Adrenal gland (tissue), 5 donors: Measurements from ENCODE around the gene TBL1Y.

Source experiments
- CTCF ChIP-seq, 6 experiments: fragments of 450-650 bp in 4 of 6; fragments of 200-600 bp in 2 of 6; sonication (generic) in 1 of 6; IDR thresholded peaks; 1 replicate in 5 of 6; 2 replicates in 1 of 6; pipeline versions ENCODE4 v1.5.1 to v1.8.0; 2016 to 2021; ENCODE audit warnings: antibody characterized with exemption in 6 of 6, mild to moderate bottlenecking in 2 of 6, moderate library complexity in 1 of 6
- POLR2A ChIP-seq, 2 donors: fragments of 450-650 bp; IDR thresholded peaks; one replicate each; pipeline ENCODE4 v1.6.1; 2017; ENCODE audit warnings: antibody characterized with exemption in 2 of 2, mild to moderate bottlenecking in 2 of 2, moderate library complexity in 1 of 2
- donor health status: DM: no; HTN: no; CAD: no.

- TF ChIP-seq POLR2A (IDR thresholded peaks at IDR 0.05) (no peak), CTCF (IDR thresholded peaks at IDR 0.05) (no peak)
Observed at GRCh38 chrY:7102680-7103079, 192.2 kb downstream of the TBL1Y start.
